Measurements from ENCODE around the gene AMHR2. TPM values are rescaled to one million over a fixed set of nuclear protein-coding genes. Genes with fewer than 3 reads are reported as not detected.

AMHR2 gene
- total RNA-seq, 1 donor from 2014 or later, result not detected

DNA sequence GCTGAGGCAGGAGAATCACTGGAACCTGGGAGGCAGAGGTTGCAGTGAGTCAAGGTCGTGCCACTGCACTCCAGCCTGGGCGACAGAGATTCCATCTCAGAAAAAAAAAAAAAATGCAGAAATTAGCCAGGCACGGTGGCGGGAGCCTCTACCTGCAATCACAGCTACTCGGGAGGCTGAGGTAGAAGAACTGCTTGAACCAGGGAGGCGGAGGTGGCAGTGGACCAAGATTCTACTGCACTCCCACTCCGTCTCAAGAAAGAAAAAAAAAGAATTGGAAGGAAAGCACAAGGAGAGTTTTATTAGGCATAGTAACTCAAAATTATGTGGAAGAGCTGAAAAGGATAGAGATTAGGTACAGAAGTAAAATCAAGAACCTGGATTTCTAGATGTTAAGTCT is 20.8 kb upstream of the AMHR2 start:
- Mint-ChIP-seq H3K4me1 (ENCODE audit: low read depth, unreplicated experiment) (no peaks in the 10 kb centered on the region), H3K4me3 (ENCODE audit: unreplicated experiment) (peak overlapping the region; percentile 14), H3K27me3 (ENCODE audit: low read depth, unreplicated experiment) (no peaks in the 10 kb centered on the region), H3K27ac (ENCODE audit: unreplicated experiment) (no peak overlapping the region), H3K9me3 (ENCODE audit: unreplicated experiment) (no peaks in the 10 kb centered on the region), H3K36me3 (ENCODE audit: low read depth, unreplicated experiment) (no peaks in the 10 kb centered on the region)
- Histone ChIP-seq H3K9ac (ENCODE audit: low read length) (no peak overlapping the region), H2AFZ (ENCODE audit: low read depth, low read length) (no peak overlapping the region), H3K79me2 (ENCODE audit: insufficient read depth, low read length) (peaks cover 42% of the 10 kb centered on the region), H3K4me3 (ENCODE audit: insufficient read depth, low read depth, low read length) (no peak overlapping the region), H3K4me1 (ENCODE audit: insufficient read depth, low read length) (no peaks in the 10 kb centered on the region), H3K27ac (ENCODE audit: low read depth, low read length) (no peak overlapping the region), H3K9me3 (ENCODE audit: insufficient read depth, low read depth, low read length) (no peaks in the 10 kb centered on the region), H3K4me2 (ENCODE audit: low read length) (no peak overlapping the region), H4K20me1 (ENCODE audit: insufficient read depth, low read length) (peaks cover 16% of the 10 kb centered on the region), H3K27me3 (ENCODE audit: insufficient read depth, low read length) (no peaks in the 10 kb centered on the region), H3K36me3 (ENCODE audit: insufficient read depth, low read length) (no peaks in the 10 kb centered on the region)
- TF ChIP-seq EZH2 (IDR thresholded peaks at IDR 0.05; ENCODE audit: insufficient read depth, low read length), result no peak
- TF ChIP-seq, protein P1, sequence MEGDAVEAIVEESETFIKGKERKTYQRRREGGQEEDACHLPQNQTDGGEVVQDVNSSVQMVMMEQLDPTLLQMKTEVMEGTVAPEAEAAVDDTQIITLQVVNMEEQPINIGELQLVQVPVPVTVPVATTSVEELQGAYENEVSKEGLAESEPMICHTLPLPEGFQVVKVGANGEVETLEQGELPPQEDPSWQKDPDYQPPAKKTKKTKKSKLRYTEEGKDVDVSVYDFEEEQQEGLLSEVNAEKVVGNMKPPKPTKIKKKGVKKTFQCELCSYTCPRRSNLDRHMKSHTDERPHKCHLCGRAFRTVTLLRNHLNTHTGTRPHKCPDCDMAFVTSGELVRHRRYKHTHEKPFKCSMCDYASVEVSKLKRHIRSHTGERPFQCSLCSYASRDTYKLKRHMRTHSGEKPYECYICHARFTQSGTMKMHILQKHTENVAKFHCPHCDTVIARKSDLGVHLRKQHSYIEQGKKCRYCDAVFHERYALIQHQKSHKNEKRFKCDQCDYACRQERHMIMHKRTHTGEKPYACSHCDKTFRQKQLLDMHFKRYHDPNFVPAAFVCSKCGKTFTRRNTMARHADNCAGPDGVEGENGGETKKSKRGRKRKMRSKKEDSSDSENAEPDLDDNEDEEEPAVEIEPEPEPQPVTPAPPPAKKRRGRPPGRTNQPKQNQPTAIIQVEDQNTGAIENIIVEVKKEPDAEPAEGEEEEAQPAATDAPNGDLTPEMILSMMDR (IDR thresholded peaks at IDR 0.05; ENCODE audit: insufficient read depth, low read depth, low read length), result no peak
- DNase-seq (ENCODE audit: low read depth) (no peak), FAIRE-seq (no peak)

DNA sequence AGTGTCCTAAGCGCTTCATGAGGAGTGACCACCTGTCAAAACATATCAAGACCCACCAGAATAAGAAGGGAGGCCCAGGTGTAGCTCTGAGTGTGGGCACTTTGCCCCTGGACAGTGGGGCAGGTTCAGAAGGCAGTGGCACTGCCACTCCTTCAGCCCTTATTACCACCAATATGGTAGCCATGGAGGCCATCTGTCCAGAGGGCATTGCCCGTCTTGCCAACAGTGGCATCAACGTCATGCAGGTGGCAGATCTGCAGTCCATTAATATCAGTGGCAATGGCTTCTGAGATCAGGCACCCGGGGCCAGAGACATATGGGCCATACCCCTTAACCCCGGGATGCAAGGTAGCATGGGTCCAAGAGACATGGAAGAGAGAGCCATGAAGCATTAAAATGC is 12.7 kb upstream of the AMHR2 start:
- Histone ChIP-seq H3K4me3 (ENCODE audit: insufficient read depth, low read depth, low read length) (no peak overlapping the region), H3K4me1 (ENCODE audit: insufficient read depth, low read length) (peaks cover 4% of the 10 kb centered on the region), H3K27me3 (ENCODE audit: insufficient read depth, low read length) (no peaks in the 10 kb centered on the region), H3K4me2 (ENCODE audit: low read length) (no peak overlapping the region), H3K79me2 (ENCODE audit: insufficient read depth, low read length) (no peaks in the 10 kb centered on the region), H4K20me1 (ENCODE audit: insufficient read depth, low read length) (peaks cover 7% of the 10 kb centered on the region), H3K36me3 (ENCODE audit: insufficient read depth, low read length) (peaks cover 20% of the 10 kb centered on the region), H3K27ac (ENCODE audit: low read depth, low read length) (no peak overlapping the region), H3K9me3 (ENCODE audit: insufficient read depth, low read depth, low read length) (no peaks in the 10 kb centered on the region), H3K9ac (ENCODE audit: low read length) (no peak overlapping the region), H2AFZ (ENCODE audit: low read depth, low read length) (no peak overlapping the region)
- no peaks in the 10 kb centered on the region for H3K27me3 Mint-ChIP-seq (ENCODE audit: low read depth, unreplicated experiment)
- H3K9me3 Mint-ChIP-seq (ENCODE audit: unreplicated experiment), result no peaks in the 10 kb centered on the region
- peaks cover 15% of the 10 kb centered on the region for H3K36me3 Mint-ChIP-seq (ENCODE audit: low read depth, unreplicated experiment)
- H3K4me1 Mint-ChIP-seq (ENCODE audit: low read depth, unreplicated experiment), result peaks cover 20% of the 10 kb centered on the region
- FAIRE-seq (no peak), DNase-seq (ENCODE audit: low read depth) (no peak)
- H3K27ac Mint-ChIP-seq (ENCODE audit: unreplicated experiment), result no peak overlapping the region
- no peak overlapping the region for H3K4me3 Mint-ChIP-seq (ENCODE audit: unreplicated experiment)
- TF ChIP-seq, protein P1 (IDR thresholded peaks at IDR 0.05; ENCODE audit: insufficient read depth, low read depth, low read length), result no peak
- no peak for TF ChIP-seq EZH2 (IDR thresholded peaks at IDR 0.05; ENCODE audit: insufficient read depth, low read length)

DNA sequence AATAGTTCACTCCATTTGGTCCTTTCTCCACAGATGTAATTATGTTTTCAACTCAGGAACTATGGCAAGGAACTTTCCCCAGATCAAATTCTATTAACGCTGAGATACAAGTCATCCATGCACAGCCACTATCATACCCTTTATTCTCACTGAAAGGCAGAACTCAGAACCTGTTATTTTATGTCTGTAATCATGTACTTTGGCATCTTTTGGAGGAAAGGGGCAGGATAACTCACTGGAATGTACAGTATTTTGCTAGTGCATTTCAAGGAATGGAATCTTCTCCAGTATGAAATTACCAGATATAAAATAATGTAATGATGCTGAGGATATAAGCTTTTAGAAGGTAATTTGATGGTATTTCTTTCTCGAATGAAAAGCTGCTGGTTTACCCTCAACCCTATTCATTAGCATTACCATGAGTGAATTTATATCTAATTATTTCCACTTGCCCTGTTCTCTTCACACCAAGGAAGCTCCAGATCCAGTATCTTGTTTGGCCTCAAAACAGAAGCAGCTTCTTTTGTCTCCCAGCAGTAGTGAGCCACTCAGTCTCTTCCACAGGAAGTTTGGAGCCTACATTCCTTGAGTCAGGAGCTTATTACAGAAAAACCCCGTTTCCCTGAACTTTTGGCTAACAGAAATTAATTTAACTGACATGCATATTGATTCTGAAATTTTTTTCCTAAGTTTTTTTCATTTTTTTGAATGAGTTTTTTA is 10.0 kb upstream of the AMHR2 start:
- Mint-ChIP-seq H3K27me3 (ENCODE audit: low read depth, unreplicated experiment) (no peaks in the 10 kb centered on the region), H3K4me1 (ENCODE audit: low read depth, unreplicated experiment) (peaks cover 20% of the 10 kb centered on the region), H3K4me3 (ENCODE audit: unreplicated experiment) (no peak overlapping the region)

More for the DNA sequence above, 10.0 kb upstream of the AMHR2 start:
- H3K79me2 ChIP-seq (ENCODE audit: insufficient read depth, low read length), result no peaks in the 10 kb centered on the region
- H3K36me3 ChIP-seq (ENCODE audit: insufficient read depth, low read length), result peaks cover 17% of the 10 kb centered on the region
- TF ChIP-seq, protein P1 (IDR thresholded peaks at IDR 0.05; ENCODE audit: insufficient read depth, low read depth, low read length), result no peak
- TF ChIP-seq EZH2 (IDR thresholded peaks at IDR 0.05; ENCODE audit: insufficient read depth, low read length), result no peak
- FAIRE-seq, result no peak
- no peaks in the 10 kb centered on the region for H3K27me3 ChIP-seq (ENCODE audit: insufficient read depth, low read length)
- H3K27ac ChIP-seq (ENCODE audit: low read depth, low read length), result no peak overlapping the region
- H3K9me3 Mint-ChIP-seq (ENCODE audit: unreplicated experiment), result no peaks in the 10 kb centered on the region
- no peak overlapping the region for H3K4me3 ChIP-seq (ENCODE audit: insufficient read depth, low read depth, low read length)
- H3K36me3 Mint-ChIP-seq (ENCODE audit: low read depth, unreplicated experiment), result peaks cover 16% of the 10 kb centered on the region
- no peaks in the 10 kb centered on the region for H3K9me3 ChIP-seq (ENCODE audit: insufficient read depth, low read depth, low read length)
- H3K4me2 ChIP-seq (ENCODE audit: low read length), result no peak overlapping the region
- H2AFZ ChIP-seq (ENCODE audit: low read depth, low read length), result no peak overlapping the region
- H3K9ac ChIP-seq (ENCODE audit: low read length), result no peak overlapping the region
- no peak for DNase-seq (ENCODE audit: low read depth)
- peaks cover 7% of the 10 kb centered on the region for H4K20me1 ChIP-seq (ENCODE audit: insufficient read depth, low read length)
- H3K4me1 ChIP-seq (ENCODE audit: insufficient read depth, low read length), result peaks cover 4% of the 10 kb centered on the region
- no peak overlapping the region for H3K27ac Mint-ChIP-seq (ENCODE audit: unreplicated experiment)
